H4 (cell line): ENCODE measurements around the gene SLC25A21. TPM values are rescaled to one million over a fixed set of nuclear protein-coding genes. Genes with fewer than 3 reads are reported as not detected.
"Not testable (repeated sequence)": the region's sequence is repeated elsewhere in the genome, so short reads cannot be mapped to it uniquely, and the experiment has no call there.

ENCODE experiments used
- DNase-seq: peaks from one replicate; pipeline ENCODE4 v3.0.0-alpha.2; 2015; ENCODE audit warnings: low spot score
- total RNA-seq: library from RNA; depleted of rRNA; stranded (reverse); fragments of >200 nt; shearing (Covaris generic); gene quantifications from 2 replicates; pipeline ENCODE4 v1.2.3, GENCODE V29; 2014; rRNA removed

Gene SLC25A21
- not detected in 2 replicates for total RNA-seq

- DNase-seq, result no peak
Observed at GRCh38 chr14:37172024-37172869, at the start of gene SLC25A21. TSS of gene SLC25A21 (minus strand) at chr14:37172606.

- no peak for DNase-seq
Observed at GRCh38 chr14:37221073-37221472, 48.7 kb upstream of the SLC25A21 start.

GRCh38 chr14:37215345-37215744, 42.9 kb upstream of the SLC25A21 start:
- no peak for DNase-seq

GRCh38 chr14:37213016-37213415, 40.6 kb upstream of the SLC25A21 start:
- DNase-seq, result no peak

GRCh38 chr14:37210448-37210847, 38.0 kb upstream of the SLC25A21 start:
- DNase-seq, result no peak

- DNase-seq, result not testable (repeated sequence)
Observed at GRCh38 chr14:37209617-37210016, 37.2 kb upstream of the SLC25A21 start.

- DNase-seq, result not testable (repeated sequence)
Observed at GRCh38 chr14:37205623-37206605, 33.5 kb upstream of the SLC25A21 start.

- DNase-seq, result no peak
Observed at GRCh38 chr14:37203423-37203822, 31.0 kb upstream of the SLC25A21 start.

GRCh38 chr14:37202812-37203211, 30.4 kb upstream of the SLC25A21 start:
- no peak for DNase-seq

- DNase-seq, result no peak
Observed at GRCh38 chr14:37202265-37202664, 29.9 kb upstream of the SLC25A21 start.

GRCh38 chr14:37201724-37202123, 29.3 kb upstream of the SLC25A21 start:
- no peak for DNase-seq

GRCh38 chr14:37198907-37199306, 26.5 kb upstream of the SLC25A21 start:
- DNase-seq, result no peak

GRCh38 chr14:37198273-37198598, 25.8 kb upstream of the SLC25A21 start:
- DNase-seq, result no peak

GRCh38 chr14:37197421-37198272, 25.2 kb upstream of the SLC25A21 start, which contains the start of gene MIPOL1:
TSS of gene MIPOL1 (plus strand) at chr14:37197937. CDS start at chr14:37247889, 49,952 bp downstream.
- DNase-seq, result no peak

GRCh38 chr14:37196604-37197420, 24.4 kb upstream of the SLC25A21 start:
- no peak for DNase-seq

- DNase-seq, result no peak
Observed at GRCh38 chr14:37195327-37195726, 22.9 kb upstream of the SLC25A21 start.

GRCh38 chr14:37194698-37195097, 22.3 kb upstream of the SLC25A21 start:
- no peak for DNase-seq

GRCh38 chr14:37189733-37190132, 17.3 kb upstream of the SLC25A21 start:
- DNase-seq, result not testable (repeated sequence)

- not testable (repeated sequence) for DNase-seq
Observed at GRCh38 chr14:37187840-37188577, 15.6 kb upstream of the SLC25A21 start.

GRCh38 chr14:37187294-37187693, 14.9 kb upstream of the SLC25A21 start:
- no peak for DNase-seq
